A549 (cell line): ENCODE results near the gene BAIAP3.

Experiments used
- E2F6 ChIP-seq: IDR thresholded peaks from 2 replicates; pipeline ENCODE4 v1.6.1; 2012; ENCODE audit warnings: low read depth, borderline replicate concordance
- POLR2A ChIP-seq: IDR thresholded peaks from 2 replicates; pipeline ENCODE4 v1.6.1; 2012; ENCODE audit warnings: mild to moderate bottlenecking, low read length
- SMC3 ChIP-seq: fragments of >200 bp; sonication (Bioruptor Twin); formaldehyde crosslinking; IDR thresholded peaks from 3 replicates; pipeline ENCODE4 v1.6.1; 2018; ENCODE audit warnings: inconsistent platforms
- TP53 ChIP-seq: fragments of 250-450 bp; sonication (Bioruptor Pico); IDR thresholded peaks from 2 replicates; pipeline ENCODE4 v1.5.0; 2021; ENCODE audit warnings: mild to moderate bottlenecking, moderate library complexity
- ZNF302 ChIP-seq: fragments of 250-450 bp; sonication (Bioruptor Pico); IDR thresholded peaks from 2 replicates; pipeline ENCODE4 v1.9.0; 2021; ENCODE audit warnings: inconsistent platforms, mild to moderate bottlenecking, moderate library complexity
- TF ChIP-seq, protein P1 (sequence below): fragments of >200 bp; sonication (Bioruptor Twin); formaldehyde crosslinking; IDR thresholded peaks from 3 replicates; pipeline ENCODE4 v1.5.1; 2016

GRCh38 chr16:1299868-1300203, 33.6 kb upstream of the BAIAP3 start:
- TF ChIP-seq, protein P1, sequence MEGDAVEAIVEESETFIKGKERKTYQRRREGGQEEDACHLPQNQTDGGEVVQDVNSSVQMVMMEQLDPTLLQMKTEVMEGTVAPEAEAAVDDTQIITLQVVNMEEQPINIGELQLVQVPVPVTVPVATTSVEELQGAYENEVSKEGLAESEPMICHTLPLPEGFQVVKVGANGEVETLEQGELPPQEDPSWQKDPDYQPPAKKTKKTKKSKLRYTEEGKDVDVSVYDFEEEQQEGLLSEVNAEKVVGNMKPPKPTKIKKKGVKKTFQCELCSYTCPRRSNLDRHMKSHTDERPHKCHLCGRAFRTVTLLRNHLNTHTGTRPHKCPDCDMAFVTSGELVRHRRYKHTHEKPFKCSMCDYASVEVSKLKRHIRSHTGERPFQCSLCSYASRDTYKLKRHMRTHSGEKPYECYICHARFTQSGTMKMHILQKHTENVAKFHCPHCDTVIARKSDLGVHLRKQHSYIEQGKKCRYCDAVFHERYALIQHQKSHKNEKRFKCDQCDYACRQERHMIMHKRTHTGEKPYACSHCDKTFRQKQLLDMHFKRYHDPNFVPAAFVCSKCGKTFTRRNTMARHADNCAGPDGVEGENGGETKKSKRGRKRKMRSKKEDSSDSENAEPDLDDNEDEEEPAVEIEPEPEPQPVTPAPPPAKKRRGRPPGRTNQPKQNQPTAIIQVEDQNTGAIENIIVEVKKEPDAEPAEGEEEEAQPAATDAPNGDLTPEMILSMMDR: no peak
- TF ChIP-seq E2F6 (no peak), TP53 (no peak), POLR2A (no peak), SMC3 (no peak), ZNF302 (no peak)
